Right cardiac atrium (tissue), 5 donors: ENCODE data around the gene UPB1. TPM values are rescaled to one million over a fixed set of nuclear protein-coding genes. Genes with fewer than 3 reads are reported as not detected.

ENCODE experiments used
- ATAC-seq, 2 donors: fragments of 200-7000 bp; cut with Tn5 transposase; one replicate each; pipeline versions ENCODE4 v1.8.0 to v1.9.1; 2020; ENCODE audit warnings: moderate library complexity in 2 of 2, mild to moderate bottlenecking in 1 of 2
- DNase-seq, 3 donors: peaks; one replicate each; pipeline ENCODE4 v3.0.0-alpha.2; 2020
- H3K27ac ChIP-seq: one replicate; pipeline ENCODE4 v1.5.1; 2013; ENCODE audit warnings: mild to moderate bottlenecking, low read length, control low read depth, moderate library complexity
- H3K27me3 ChIP-seq: one replicate; pipeline ENCODE4 v1.6.1; 2013; ENCODE audit not compliant: control insufficient read depth, insufficient read depth
- H3K4me1 ChIP-seq: one replicate; pipeline ENCODE4 v1.6.1; 2013; ENCODE audit warnings: low read length; ENCODE audit not compliant: control insufficient read depth, insufficient read depth
- H3K4me3 ChIP-seq: one replicate; pipeline ENCODE4 v1.5.1; 2013; ENCODE audit warnings: low read length, control low read depth
- H3K9me3 ChIP-seq: one replicate; pipeline ENCODE4 v1.6.1; 2013; ENCODE audit warnings: low read length; ENCODE audit not compliant: control insufficient read depth
- whole genome bisulfite sequencing: extraction: QIAGEN DNeasy Blood & Tissue Kit; methylation state at CpG from one replicate; pipeline ENCODE4 v1.1.7; 2013; 5-methylcytosine and 5-hydroxymethylcytosine counted together
- intact Hi-C, 4 donors: fragments of 100-400 bp; cut with DNase I; formaldehyde crosslinking; loops; one replicate each; pipeline versions ENCODE4 v1.11.0 to v1.14.0; 2022 to 2023
- polyA plus RNA-seq: library from polyadenylated mRNA; stranded (reverse); fragments of 200-250 nt; gene quantifications from one replicate; pipeline ENCODE4 v1.2.3, GENCODE V29; 2013
- total RNA-seq, 4 donors: library from RNA; stranded (reverse); fragmentation: NEBNext Ultra II Directional; extraction: Animal tissue kit (Norgen Biotek cat#: 25700); gene quantifications; one replicate each; pipeline ENCODE4 v1.2.1, GENCODE V29; 2021
- donor health status: healthy with polysubstance abuse.
- donor health status: DM: no; HTN: yes; CAD: no.
- donor health status: DM: no; HTN: no; CAD: no.
- donor health status: DM: no; HTN: yes; CAD: no; lungs with severe emphysema.
- donor health status: DM: yes; HTN: yes; CAD: no.

The UPB1 gene
- total and polyA plus RNA-seq, 5 donors: 1.8 to 6.6 (median 2.8) TPM

- WGBS: 56% methylated on average over 8 of the region's 8 CpGs
- no peak for DNase-seq
- Histone ChIP-seq H3K27me3 (no peaks in the 10 kb centered on the region), H3K9me3 (no peaks in the 10 kb centered on the region), H3K4me3 (no peak overlapping the region), H3K4me1 (peaks cover 7% of the 10 kb centered on the region), H3K27ac (peak overlapping the region; percentile 22)
- no peak for ATAC-seq
- intact Hi-C loops: no loop called here
Measured at GRCh38 chr22:24566899-24567511, 71.9 kb downstream of the UPB1 start.

- no peak for ATAC-seq
- WGBS: 83% methylated on average over 10 of the region's 10 CpGs
- H3K27me3 ChIP-seq: no peaks in the 10 kb centered on the region
- no peak overlapping the region for H3K27ac ChIP-seq
- intact Hi-C loops: no loop called here
- no peak for DNase-seq
- peaks cover 7% of the 10 kb centered on the region for H3K4me1 ChIP-seq
- no peak overlapping the region for H3K4me3 ChIP-seq
- no peaks in the 10 kb centered on the region for H3K9me3 ChIP-seq
Measured at GRCh38 chr22:24567668-24568067, 72.5 kb downstream of the UPB1 start.

- no peak overlapping the region for H3K4me3 ChIP-seq
- WGBS: 85% methylated on average over 7 of the region's 7 CpGs
- DNase-seq (no peak), ATAC-seq (no peak)
- H3K4me1 ChIP-seq: no peaks in the 10 kb centered on the region
- no peak overlapping the region for H3K27ac ChIP-seq
- no peaks in the 10 kb centered on the region for H3K9me3 ChIP-seq
- no peaks in the 10 kb centered on the region for H3K27me3 ChIP-seq
- intact Hi-C loops: no loop called here
Measured at GRCh38 chr22:24571266-24571665, 76.1 kb downstream of the UPB1 start.

- intact Hi-C loops: no loop called here
- H3K4me3 ChIP-seq: no peak overlapping the region
- ATAC-seq (no peak), DNase-seq (no peak)
- WGBS: 86% methylated on average over 1 of the region's 1 CpG
- H3K9me3 ChIP-seq: no peaks in the 10 kb centered on the region
- no peak overlapping the region for H3K27ac ChIP-seq
- no peaks in the 10 kb centered on the region for H3K27me3 ChIP-seq
- H3K4me1 ChIP-seq: no peaks in the 10 kb centered on the region
Measured at GRCh38 chr22:24576778-24577177, 81.6 kb downstream of the UPB1 start.

Other genes starting within 250 kb of the UPB1 start
- 10 to 100 TPM; 66.1 to 76.1 (median 71.7) TPM for gene SPECC1L, start 224.5 kb upstream of the UPB1 start, total RNA-seq
- gene SPECC1L, start 224.5 kb upstream of the UPB1 start, polyA plus RNA-seq: 16.9 TPM
- gene ADORA2A, start 67.7 kb upstream of the UPB1 start, total RNA-seq: 1 to 10 TPM; 3.7 to 5.6 (median 4.8) TPM
- gene ADORA2A, start 67.7 kb upstream of the UPB1 start, polyA plus RNA-seq: 6.6 TPM
- gene GUCD1, start 59.8 kb downstream of the UPB1 start, total RNA-seq: 100 to 1,000 TPM; 124 to 144 (median 135) TPM
- gene GUCD1, start 59.8 kb downstream of the UPB1 start, polyA plus RNA-seq: 161 TPM
- 10 to 100 TPM; 63.4 to 73.4 (median 67.7) TPM for gene SNRPD3, start 60.7 kb downstream of the UPB1 start, total RNA-seq
- gene SNRPD3, start 60.7 kb downstream of the UPB1 start, polyA plus RNA-seq: 109 TPM
- gene LRRC75B, start 97.7 kb downstream of the UPB1 start, total RNA-seq: 1 to 10 TPM; 5.1 to 7.3 (median 5.9) TPM
- gene LRRC75B, start 97.7 kb downstream of the UPB1 start, polyA plus RNA-seq: 6.1 TPM
- 1 to 10 TPM; 4.1 to 7.2 (median 5.9) TPM for gene GGT1, start 107.9 kb downstream of the UPB1 start, total RNA-seq
- 3.7 TPM for gene GGT1, start 107.9 kb downstream of the UPB1 start, polyA plus RNA-seq